CD4-positive, alpha-beta T cell treated with Interleukin-1 beta for 1 hour (primary cell): ENCODE measurements around the gene MRPS27.
A peak's percentile ranks its signal among the peaks of the same experiment; 100 is the strongest.

Experiments
- DNase-seq, 2 donors: peaks; one replicate each; pipeline ENCODE4 v3.0.0-alpha.2; 2020 to 2022

Gene MRPS27

DNA sequence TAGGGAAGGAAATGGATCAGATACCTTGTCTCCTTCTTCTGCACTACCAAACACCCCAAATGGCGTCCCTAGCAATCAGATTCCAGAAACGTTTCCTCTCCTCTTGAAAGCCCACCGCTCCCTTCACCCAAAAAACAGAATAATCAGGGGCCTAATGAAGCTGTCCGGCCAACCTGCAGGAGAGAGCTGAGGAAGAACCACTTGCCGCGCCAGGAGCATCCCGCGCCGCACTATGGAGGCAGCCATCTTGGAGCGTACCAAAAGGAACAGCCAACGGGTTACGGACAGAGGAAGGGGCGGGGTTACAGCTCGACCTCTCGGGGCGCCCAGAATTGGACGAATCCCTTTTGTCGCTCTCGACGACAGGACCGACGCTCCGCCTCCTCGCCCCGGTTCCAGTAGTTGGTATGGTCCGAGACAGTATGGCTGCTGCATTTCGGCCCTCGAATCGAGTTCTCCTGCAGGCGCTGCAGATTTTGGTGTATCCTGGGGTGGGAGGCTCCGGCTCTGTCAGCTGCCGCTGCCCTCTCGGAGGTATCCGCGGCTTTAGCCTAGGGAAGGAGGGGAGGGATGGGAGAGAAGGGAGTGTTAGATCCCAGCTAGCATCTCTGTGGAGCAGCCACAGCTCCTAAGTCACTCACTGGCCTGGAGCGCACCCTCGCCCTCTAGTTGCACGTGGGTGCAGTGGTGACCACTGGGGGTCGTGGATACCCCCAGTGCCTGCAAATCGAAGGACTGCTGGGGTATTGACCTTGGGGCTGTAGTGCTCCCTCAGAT is at the start of gene MRPS27, which contains the start of gene PTCD2:
Gene MRPS27, minus strand, starts transcription at position 265 of the 777 bp plus-strand sequence. Its CDS starts 19 bp downstream, at position 246.
Gene PTCD2, plus strand, starts transcription at position 398 of the 777 bp plus-strand sequence. Its CDS starts 10 bp downstream, at position 408.
- DNase-seq, result peak; percentile 96

DNA sequence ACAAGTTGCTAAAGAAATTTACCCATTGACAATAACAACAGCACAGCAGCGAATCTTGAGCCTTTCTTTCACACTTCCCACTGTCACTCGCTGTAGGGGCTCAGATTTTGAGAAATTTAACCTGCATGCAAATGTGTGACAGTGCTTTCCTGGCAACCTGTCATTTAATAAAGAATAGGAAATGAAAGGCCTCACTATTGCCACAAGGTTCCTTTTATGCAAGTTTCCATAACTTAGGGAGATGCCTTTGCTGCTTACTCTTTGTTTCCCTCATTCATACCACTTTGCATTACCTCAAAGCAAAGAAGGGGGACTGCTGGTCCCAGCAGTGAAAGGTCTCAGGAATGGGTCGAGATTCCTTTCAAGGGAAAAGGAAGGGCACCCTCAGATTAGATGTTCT is 49.7 kb upstream of the MRPS27 start:
- DNase-seq, result no peak

DNA sequence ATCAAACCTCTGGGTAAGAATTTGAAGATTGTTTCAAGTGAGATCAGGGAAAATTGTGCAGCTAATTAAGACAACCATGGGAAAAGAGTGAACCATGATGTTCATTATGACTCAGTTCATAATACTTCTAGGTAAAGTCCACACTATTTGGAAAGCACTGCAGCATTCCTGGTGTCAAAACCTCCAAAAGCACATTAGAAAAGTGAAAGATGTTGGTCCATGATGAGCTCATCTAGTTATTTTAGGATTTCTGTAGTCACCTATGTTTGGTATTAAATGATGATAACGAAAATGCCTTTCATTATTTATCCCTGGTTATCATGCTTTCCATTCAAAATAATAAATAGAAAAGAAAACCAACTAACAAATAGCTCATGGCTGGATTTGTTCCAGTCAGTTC is 49.3 kb upstream of the MRPS27 start:
- no peak for DNase-seq

DNA sequence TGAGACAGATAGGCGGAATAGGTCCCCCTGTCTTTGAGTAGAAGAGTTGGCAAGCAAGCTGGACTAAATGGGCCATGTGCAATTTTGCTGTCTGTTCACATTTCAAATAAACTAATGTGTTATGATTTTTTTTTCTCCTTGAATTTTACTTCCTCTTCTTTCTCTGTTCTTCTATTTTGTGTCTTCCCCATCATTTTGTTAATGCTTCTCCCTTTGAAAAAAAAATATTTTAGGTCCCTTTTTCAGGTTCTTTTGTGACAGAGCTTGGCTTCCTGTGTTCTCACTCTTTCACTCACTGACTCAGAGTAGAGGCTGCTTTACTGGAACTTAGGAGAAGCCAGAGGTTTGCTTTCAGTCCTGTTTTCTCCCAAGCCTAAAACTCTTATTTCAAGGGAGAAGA is 48.2 kb upstream of the MRPS27 start:
- DNase-seq, result no peak

DNA sequence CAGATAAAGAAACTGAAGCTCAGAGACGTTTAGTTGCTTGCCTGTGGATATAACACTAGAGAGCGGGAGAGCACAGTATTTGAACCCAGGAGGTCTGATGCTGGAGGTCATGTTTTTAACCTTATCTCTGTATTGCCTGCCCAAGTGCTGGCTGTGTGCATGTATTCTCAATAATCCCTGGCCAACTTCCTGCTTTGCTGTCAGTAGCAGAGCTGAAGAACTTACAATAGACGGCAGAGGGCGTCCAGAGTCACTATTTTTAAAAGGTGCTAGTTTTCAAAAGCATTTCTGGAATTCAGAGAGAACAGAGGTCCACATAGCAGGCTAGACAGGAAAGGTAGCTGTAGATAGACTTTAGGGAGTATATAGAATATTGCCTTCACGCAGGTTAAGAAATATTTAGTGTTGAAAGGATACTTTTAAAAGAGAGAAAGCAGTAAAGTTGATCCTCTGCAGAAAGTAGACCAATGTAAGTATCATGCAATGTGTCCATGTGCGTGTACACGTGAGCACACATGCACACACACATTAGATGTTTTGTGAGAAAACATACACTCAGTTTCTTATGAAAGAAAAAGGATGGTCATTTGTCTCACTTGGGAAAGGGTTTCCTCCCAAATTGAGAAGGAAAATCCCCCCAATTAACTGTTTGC is 46.4 kb upstream of the MRPS27 start:
- DNase-seq, result peak; percentile 25 to 35

DNA sequence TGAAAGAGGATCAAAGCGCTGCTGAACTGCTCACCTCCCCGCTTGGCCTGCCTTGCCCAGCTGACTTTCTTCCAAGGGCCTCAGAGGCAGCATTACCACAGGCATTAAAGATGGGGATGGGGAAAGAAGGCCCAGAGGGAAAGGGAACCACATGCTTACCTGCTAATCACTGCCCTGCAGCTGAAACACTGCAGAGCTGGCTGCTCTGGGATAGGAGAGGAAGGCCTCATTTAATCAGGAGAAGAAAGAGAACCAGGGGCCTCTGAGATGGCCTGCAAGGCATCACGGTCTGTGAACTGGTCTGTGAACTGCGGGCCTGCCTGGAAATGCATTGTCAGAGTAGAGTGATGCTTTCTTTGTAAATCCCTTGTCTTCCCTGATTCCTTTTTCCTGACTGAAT is 44.9 kb upstream of the MRPS27 start:
- no peak for DNase-seq

DNA sequence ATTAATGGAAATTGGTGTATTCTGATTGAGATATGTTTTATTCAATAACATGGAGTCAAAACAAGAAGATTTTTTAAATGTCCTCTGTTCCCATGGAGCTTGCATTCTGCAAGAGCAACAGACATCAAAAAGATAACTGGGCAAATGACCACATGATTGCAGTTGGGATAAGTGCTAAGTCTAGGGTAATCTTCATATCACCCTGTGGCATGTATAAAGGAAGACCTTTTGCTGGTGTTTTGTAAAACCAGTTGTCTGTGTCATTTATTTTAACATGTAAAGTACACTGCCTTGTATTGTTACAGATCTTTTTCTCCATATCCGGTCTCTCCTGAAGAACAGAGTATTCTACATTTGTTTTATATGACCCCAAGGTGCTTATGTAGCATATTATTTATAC is 44.1 kb upstream of the MRPS27 start:
- DNase-seq, result no peak

DNA sequence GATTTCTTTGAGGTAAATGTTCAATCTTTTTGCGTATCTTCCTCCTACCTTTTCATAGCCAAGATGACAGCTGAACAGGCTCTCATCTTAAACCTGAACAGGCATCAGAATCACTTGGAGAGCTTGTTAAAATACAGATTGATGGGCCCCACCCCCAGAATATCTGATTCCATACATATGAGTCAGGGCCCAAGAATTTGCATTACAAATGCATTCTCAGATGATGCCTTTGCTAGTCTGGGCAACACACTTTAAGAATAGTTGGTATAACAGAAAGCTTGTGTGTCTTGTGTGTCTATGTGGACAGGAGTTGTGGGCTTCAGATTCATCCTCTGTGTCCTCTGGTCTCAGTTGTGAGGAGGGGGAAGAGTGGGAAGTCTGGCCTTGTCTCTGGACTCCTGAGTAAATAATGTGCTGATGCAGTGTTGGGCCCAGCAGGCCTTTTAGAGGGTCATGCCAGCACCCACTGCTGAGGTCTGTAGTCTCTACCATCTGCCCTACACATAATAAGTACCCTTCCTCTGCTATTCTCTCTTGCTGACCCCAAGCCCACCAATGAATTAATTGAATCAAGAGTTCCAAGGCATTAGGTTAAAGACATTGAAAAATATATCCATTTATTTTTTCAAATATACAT is 43.2 kb upstream of the MRPS27 start:
- DNase-seq, result no peak

DNA sequence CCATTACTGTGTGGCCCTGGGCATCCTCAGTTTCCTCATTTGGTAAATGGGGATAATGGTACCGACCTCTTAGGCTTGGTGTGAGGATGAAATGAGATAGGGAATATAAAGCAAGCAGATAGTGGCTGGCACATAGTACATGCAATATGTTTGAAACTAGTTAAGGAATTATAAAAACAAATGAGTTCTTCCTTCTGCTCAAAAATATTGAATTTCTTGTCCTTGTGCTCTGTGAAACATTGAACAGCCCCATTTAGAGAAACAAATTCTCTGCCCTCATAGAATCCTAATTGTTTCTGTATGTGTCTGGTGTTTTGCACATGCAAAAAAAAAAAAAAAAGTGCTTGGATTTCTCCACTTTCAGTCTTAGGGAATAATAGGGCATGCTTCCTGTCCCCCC is 39.8 kb upstream of the MRPS27 start:
- no peak for DNase-seq

DNA sequence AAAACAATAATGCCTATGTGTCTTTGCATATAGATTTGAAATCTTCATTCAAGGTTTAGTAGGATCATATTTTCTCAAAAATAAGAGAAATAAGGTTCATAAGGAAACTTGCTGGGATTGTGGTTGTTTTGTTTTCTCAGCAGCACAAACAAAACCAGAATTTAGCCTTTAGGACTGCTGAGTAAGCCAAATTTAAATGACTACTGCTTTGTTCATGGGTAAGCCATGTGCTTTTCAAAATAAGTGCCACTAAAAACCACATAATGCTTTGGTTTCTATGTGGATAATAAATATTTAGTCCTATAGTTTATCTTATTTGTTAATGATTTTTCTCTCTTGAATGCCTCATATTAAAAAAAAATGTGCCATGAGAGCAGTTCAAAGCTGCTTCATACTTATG is 38.9 kb upstream of the MRPS27 start:
- DNase-seq, result no peak

DNA sequence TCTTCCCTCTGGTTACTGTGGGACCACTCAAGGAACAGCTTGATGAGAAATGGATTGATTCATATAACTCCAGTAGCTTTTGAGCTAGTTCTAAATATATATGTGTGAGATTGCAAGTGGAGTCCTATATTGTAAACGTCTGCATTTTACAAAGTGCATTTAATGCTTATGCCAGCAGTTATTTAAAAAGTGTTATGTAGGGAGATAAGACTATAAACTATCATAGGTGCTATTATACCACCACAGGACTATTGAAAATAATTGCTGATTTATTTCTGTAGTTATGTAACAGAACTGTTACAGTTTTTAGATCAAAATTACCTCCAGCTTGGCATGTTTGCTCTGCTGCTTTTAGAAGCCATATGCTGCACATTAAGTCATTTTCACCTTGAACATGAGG is 36.3 kb upstream of the MRPS27 start:
- no peak for DNase-seq

DNA sequence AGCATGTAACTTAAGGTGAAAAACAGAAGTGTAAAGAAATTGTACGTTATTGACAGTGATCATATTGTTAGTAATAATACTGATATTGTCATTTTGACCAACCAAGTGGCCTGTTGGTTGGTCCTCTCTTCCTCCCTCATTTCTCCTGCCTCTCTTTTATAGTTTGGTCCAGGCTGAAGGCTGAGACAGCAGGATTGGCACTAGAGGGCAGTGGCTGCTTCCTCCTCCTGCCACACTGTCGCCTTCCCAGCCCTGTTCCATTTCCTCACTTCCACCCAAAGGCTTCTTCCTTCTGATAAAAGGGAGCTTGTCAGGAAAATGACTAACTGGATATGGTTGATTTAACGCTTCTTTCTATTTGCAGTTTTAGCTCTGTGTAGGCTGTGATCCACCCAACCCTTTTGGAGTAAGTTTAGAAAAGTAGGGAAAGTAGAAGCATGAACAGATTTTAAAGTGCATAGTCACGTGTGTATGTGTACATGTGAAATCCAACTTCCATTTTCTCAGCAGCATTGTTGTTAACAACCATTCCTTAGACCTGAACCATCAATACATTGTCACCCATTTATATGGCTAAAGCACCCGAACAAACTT is 35.8 kb upstream of the MRPS27 start:
- DNase-seq, result no peak

DNA sequence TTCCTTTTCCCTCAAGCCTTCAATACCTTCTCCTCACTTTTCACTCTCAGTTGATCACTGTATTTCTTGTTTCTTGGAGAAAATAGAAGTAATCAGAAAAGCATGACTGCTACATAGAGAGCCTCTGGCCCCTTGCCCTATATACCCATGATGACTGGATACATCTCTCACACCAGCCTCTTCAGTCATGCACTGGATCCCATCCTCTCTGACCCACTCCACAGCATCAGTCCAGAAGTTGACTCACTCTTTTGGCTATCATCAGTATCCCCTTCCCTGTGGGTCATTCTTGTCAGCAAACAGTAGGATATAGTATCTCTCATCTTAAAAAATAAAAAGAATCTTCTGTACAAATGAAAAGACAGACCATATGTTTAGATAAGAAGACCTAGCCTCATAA is 33.0 kb upstream of the MRPS27 start:
- no peak for DNase-seq

DNA sequence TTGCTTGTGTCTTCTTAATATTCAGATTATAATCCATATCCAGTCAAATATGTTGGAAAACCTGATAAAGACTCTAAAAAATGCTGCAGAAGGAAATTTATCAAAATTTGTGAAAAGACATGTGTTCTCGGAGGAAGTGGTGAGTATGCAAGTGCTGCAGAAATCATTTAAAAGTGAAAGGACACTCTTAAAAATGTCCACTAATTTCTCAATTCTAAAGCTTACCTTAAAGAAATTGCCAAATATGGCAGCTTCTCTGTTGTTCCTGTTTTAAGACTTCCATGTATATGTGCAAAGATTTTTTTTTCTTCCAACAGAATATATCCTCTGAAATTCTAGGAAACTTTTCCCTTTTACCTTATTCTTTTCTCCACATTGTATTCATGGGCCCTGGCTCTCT is 32.6 kb upstream of the MRPS27 start:
- no peak for DNase-seq

DNA sequence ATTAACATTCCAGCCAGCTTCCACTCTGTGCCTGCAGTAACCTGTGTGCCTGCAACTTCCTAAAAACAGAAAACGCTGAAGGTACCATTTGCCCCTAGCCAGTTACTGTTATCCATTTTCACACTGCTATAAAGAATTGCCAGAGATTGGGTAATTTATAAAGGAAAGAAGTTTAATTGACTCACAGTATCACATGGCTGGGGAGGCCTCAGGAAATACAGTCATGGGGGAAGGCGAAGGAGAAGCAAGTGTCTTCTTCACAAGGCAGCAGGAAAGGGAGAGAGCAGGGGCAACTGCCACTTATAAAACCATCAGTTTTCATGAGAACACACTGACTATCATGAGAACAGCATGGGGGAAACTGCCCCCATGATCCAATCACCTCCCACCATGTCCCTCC is 31.3 kb upstream of the MRPS27 start:
- no peak for DNase-seq

DNA sequence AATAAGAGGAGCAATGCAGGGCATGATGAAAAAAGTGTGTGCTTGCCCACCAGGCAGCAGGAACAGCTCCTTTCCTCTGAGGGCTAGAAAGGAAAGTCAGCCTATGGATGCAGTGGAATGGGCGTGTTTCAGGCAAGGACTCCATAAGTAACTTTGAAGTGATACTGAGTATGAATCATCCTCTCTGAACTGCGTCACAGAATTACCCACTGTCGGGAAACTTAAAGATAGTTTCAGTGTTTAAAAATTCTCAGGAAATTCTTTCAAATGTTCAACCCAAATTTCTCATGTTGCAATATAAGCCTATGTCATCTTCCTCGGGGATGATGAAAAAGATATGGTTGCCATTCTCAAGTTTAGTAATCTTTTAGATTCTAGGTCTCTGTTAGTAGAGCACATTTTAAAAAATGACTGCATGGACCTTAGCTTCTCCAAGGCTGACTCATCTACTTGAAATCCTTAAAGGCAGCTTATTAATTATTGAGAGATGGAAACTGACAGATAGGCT is 27.8 kb upstream of the MRPS27 start:
- DNase-seq, result no peak

DNA sequence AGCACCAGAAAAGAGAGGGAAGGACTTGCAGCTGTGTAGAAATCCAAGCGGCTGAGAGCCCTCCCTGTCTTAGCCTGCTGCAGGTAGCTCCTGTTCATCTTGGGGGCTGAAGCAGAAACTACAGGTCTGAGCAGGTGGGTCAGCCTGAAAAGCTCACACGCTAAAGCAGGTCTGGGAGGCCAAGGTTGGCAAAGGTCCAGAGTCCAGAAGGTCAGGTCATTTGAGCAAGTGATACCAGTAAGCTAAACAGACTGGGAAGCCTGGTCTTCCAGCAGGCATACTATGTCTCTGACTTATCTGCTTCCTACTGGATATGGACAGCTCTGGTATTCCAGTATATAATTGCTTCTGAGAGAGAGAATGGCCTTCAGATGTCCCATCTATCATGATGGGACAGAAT is 26.4 kb upstream of the MRPS27 start:
- no peak for DNase-seq

DNA sequence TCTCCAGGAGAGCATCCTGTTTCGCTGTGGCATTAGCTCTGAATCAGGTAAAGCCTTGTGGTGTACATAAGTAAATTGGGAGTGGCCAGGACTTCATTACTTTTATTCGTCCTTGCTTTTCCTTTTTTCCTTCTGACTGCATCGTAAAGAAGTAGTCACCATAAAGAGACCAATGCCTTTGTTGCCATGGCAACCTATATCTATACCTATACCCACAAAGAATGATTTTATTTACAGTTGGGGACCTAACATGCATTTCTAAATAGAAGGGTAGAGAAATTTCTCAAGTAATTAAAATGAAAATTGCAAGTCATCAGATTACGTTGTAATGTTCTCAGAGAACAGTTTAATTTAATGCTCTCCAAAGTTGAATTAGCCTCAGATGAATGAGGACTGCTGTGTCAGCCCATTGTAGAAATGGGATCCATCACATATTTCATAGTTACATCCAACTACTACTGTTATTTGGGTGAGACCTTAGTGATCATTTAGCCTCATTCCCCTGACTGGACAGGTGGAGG is 18.7 kb upstream of the MRPS27 start:
- DNase-seq, result no peak

DNA sequence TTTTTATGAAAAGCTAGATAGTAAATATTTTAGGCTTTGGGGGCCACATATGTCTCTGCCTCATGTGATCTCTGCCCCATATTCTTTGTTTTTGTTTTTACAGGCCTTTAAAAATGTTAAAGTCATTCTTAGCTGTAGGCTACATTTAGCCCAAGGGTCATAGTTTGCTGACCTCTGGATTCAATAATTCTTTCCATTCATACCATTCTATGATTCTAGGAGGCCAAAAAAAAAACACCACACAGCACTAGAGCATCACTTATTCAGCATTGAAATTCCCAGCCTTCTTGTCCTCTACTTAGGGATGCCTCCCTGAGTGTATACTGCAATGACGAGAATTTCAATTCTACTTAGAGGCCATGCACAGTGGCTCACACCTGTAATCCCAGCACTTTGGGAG is 17.1 kb upstream of the MRPS27 start:
- no peak for DNase-seq

DNA sequence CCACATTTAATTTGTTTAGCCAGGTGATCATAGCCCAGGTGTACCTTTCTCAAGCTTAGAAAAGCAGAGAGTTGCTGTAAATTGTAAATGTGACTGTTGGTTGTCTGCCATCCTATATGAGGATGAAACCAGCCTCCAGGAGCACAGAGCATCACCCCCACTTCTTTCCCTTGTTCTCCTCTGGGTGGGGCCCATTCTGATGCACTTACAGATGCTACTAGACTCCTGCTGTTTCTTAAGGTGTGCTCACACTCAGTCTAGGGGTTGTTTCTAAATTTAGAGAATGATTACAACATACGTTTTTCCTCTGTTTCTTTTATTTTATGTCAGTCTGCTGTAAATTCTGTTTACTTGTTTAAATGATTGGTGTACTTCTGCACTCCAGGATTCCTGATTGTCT is 10.7 kb upstream of the MRPS27 start:
- no peak for DNase-seq

DNA sequence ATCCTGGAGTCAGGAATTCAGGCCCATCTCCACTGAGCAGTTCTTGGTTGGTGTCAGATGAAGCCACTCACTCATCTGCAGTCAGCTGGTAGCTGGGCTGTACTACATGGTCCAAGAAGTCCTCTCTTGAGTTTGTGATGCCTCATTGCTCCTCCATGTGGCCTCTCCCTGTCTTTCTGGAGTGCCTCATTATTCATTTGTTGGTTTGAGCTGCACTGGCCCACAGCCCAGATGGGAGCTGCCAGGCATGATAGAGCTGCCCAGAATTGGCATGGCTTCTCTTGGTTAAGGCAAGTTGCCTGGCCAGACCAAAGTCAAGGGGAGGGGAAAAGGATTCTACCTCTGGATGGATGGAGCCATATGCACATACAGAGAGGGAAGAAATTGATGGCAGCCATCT is 8.1 kb upstream of the MRPS27 start:
- no peak for DNase-seq

DNA sequence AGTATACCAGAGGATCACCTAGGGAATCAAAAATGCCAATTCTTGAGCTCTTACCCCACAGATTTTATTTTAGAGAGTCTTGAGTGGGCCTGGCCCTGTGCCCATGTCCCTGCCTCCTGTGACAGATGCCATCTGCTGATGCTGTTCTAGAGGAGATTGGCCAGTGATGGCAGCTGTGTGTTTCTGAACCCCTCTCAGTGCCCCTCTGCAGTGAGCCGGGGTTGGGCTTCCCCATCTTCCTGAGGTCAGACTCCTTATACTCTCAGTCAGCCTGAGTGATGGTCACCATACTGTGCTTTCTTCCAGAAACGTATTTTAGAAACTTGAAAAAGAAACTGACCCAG is 6.2 kb upstream of the MRPS27 start:
- no peak for DNase-seq

DNA sequence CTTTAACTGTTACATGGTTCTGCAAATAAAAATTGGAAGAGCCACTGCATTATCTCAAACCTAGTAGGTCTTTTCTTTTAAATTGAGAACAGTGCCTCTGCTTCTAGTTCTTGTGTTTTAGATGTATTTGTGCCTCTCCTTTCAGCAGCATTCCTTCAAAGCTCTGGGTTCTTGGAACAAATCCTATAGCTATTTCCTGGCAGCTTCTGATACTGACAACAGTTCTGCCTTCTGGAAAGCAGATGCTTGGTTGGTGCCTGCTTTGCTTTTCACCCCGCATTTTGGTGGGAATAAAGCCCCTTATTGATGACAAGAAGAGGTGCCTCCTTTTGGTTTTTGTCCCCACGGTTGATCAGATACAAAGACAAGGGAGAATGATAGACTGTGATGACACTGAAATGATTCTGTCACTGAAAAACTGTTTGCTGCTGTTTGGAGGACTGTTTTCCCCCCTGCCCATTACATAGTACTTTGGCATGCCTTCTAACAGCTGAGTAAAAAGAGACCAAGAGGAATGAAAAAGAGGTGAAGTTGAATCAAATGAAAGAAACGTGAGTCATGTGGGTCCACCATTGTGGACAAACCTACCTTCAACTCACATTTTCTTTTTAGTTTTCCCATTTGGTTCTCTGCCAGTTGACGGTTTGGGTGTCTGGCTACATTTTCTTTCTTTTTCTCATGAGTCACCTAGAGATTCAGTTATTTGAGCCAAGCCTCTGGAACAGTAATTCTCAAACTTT is 5.7 kb upstream of the MRPS27 start:
- DNase-seq, result no peak
